Measurements from ENCODE around the gene IDUA.

- no peak for TF ChIP-seq MAX (IDR thresholded peaks at IDR 0.05)
- no peak for TF ChIP-seq CTCF (IDR thresholded peaks at IDR 0.05; ENCODE audit: low read depth, low read length, missing input control)
- no peak for TF ChIP-seq HNF4G (IDR thresholded peaks at IDR 0.05)
- TF ChIP-seq SP1 (IDR thresholded peaks at IDR 0.05) = peak; percentile 69
- no peak for TF ChIP-seq GABPA (IDR thresholded peaks at IDR 0.05 in 1 of 2, conservative IDR thresholded peaks at IDR 0.05 in 1 of 2)
- no peak for TF ChIP-seq RAD21 (IDR thresholded peaks at IDR 0.05)
- TF ChIP-seq TAF1 (conservative IDR thresholded peaks at IDR 0.05) = no peak
- no peak for TF ChIP-seq ZBTB33 (IDR thresholded peaks at IDR 0.05)
- no peak for TF ChIP-seq ATF3 (IDR thresholded peaks at IDR 0.05)
- no peak for TF ChIP-seq HNF4A (conservative IDR thresholded peaks at IDR 0.05)
- no peak for TF ChIP-seq NR2F2 (IDR thresholded peaks at IDR 0.05)
- TF ChIP-seq JUND (IDR thresholded peaks at IDR 0.05) = no peak
Observed at GRCh38 chr4:1047106-1047975, 60.5 kb downstream of the IDUA start.

Measured in liver (tissue), 3 donors.